ENCODE results near the gene RPL10.
A peak's percentile ranks its signal among the peaks of the same experiment; 100 is the strongest.
"Not testable (repeated sequence)": the region's sequence is repeated elsewhere in the genome, so short reads cannot be mapped to it uniquely, and the experiment has no call there.

Gene RPL10

DNA sequence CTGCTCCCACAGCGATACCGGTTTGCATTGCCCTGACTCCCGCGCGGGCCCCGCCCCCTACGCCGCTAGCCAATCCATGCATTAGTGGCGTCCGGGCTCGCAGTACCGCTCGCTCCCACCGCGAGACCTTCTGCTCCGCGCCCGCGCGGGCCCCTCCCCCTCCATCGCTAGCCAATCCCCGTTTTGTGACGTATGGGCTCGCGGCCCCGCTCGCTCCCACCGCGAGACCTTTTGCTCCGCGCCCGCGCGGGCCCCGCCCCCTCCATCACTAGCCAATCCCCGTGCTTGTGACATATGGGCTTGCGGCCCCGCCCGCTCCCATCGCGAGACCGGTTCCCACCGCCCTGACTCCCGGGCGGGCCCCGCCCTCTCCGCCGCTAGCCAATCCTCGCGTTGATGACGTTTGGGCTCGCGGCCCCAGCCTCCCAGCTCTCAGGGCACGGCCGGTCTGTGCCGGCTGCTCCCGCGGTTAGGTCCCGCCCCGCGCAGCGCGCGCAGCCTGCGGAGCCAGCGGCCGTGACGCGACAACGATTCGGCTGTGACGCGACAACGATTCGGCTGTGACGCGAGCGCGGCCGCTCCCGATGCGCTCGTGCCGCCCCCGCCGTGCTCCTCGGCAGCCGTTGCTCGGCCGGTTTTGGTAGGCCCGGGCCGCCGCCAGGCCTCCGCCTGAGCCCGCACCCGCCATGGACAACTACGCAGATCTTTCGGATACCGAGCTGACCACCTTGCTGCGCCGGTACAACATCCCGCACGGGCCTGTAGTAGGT, 19.2 kb upstream of the RPL10 start, which contains the start of gene EMD:
TSS of gene EMD (plus strand) at position 497 of the 770 bp plus-strand sequence. CDS start at position 687, 190 bp downstream.
- DNase-seq = peak; percentile 100

DNA sequence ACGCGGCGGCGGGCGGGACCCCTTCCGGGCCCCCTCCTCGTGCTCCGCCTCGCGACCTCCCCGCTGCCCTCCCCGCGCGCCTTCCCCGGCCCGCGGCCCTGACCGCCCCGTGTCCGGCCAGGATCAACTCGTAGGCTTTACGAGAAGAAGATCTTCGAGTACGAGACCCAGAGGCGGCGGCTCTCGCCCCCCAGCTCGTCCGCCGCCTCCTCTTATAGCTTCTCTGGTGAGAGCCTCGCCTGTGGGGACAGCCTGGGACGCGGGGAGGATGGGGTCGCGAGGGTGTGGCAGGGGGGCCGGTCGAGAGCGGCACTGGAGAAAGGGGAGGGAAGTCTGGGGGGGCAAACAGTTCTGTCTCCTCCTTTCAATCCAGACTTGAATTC, 18.6 kb upstream of the RPL10 start:
- no peak for DNase-seq

GRCh38 chrX:154380153-154380552, 18.0 kb upstream of the RPL10 start:
- DNase-seq = no peak

GRCh38 chrX:154380787-154381186, 17.4 kb upstream of the RPL10 start:
- no peak for DNase-seq

- no peak for DNase-seq
These were observed 16.9 kb upstream of the RPL10 start for GRCh38 chrX:154381271-154381670.

GRCh38 chrX:154382483-154383069, 15.6 kb upstream of the RPL10 start:
- DNase-seq = no peak

- no peak for DNase-seq
These were observed 14.6 kb upstream of the RPL10 start for GRCh38 chrX:154383359-154384283.

DNA sequence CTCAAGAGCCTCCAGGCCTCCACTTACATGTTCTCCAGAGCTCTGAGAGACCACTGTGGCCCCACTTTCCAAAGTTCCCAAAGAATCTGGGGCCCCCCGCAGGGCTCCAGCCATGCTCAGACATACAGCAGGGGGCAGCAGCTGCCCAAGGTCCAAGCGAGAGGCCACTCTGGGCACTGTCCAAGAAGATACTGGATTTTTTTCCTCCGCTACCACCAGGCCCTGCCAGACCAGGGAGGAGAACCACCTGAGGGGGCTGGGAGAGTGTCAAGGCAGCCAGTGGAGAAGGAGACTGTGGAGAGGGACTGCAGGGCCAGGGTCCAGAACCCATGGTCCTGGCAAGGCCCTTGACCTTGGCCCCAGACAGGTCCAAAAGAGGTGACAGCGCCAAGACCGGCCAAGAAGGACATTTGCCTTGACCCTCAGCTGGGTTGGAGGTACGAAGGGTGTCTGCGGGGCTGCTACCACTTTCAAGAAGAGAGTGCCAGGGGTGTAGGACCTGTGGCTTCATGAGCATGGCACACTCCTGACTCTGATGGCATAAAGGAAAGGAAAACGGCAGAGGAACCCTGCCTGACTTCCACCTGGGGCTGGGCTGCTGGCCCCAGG, 13.8 kb upstream of the RPL10 start:
- DNase-seq = no peak

GRCh38 chrX:154388094-154388493, 10.1 kb upstream of the RPL10 start:
- DNase-seq = not testable (repeated sequence)

- not testable (repeated sequence) for DNase-seq
These were observed 9.5 kb upstream of the RPL10 start for GRCh38 chrX:154388649-154389048.

DNA sequence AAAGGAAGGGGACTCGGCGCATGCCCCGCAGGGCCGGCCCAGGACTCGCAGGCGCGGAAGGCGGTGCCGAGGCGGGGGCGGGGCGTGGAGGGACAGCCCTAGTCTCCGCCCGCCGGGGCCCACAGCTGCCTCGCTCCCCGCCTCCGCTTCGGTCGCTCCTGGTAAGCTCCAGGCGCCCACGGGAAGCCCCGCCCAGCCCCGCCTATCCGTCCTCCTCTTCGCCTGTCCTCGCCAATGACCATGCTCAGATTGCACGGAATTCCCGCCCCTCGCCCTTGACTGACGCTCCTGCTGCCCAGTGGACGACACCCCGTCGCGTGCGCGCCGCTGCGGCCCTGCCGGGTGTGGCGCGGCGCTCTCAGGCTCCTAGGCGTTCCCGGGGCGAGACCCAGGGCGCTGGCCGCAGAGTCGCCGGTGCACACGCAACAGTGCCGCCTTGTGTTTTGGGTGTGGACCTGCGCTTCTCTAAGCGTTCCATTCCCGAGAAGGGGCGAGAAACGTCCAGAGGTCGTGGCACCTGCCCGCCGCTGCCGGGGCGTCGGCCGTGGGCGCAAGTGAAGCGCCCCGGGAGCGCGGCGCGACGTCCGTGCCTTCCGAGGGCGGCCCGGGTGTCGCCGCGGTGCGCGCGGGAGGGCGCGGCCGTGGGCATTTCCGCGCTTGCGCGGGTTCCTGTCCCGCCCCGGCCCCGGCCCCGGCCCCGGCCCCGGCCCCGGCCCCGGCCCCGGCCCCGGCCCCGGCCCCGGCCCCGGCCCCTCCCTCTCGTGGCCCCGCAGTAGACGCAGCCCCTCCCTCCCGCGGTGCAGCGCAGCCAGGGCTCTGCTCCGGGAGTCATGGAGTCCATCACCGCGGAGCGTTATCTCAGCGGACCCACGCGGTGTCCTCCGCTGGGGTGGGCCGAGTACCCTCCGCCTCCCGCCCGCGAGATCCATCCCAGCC, 8.1 kb upstream of the RPL10 start:
- DNase-seq = not testable (repeated sequence)

GRCh38 chrX:154396363-154396762, 1.8 kb upstream of the RPL10 start:
- DNase-seq = not testable (repeated sequence)

DNA sequence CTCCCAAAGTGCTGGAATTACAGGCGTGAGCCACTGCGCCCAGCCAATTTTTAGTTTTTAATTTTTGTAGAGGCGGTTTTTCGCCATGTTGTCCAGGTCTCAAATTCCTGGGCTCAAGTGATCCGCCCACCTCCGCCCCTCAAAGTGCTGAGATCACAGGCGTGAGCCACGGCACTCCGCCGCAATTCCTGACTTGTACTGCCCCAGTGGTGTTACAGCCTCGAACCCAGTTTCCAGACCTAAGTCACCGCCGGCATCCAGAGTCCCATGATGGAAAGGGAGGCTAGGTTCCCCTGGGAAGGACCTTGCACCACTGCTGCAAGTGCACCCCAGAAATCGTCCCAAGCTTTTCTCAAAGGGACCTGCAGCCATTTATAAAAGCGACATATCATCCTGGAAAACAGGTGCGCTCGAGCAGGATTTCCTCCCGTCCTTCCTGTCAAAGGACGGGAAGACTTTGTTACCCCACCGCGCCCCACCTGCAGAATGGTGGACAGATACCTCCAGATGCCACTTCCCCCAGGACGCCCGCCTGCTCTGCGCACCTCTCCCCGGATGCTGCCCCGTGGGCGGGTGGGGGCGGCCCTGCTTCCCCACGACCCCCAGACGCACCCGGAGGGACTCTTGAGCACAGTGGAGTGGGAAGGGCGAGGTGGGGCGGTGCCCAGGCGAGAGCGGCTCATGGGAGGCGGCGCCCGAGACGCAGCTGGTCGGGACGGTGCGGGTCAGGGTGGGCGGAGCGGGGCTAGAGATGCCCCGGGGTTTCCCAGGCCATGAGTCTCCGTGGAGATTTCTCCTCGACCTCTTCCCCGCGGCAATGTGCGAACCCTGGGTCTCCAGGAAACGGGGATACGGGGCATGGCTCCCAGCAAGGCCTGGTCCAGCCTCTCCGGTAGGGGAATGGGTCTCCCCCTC, 947 bp upstream of the RPL10 start:
- DNase-seq = peak; percentile 77

DNA sequence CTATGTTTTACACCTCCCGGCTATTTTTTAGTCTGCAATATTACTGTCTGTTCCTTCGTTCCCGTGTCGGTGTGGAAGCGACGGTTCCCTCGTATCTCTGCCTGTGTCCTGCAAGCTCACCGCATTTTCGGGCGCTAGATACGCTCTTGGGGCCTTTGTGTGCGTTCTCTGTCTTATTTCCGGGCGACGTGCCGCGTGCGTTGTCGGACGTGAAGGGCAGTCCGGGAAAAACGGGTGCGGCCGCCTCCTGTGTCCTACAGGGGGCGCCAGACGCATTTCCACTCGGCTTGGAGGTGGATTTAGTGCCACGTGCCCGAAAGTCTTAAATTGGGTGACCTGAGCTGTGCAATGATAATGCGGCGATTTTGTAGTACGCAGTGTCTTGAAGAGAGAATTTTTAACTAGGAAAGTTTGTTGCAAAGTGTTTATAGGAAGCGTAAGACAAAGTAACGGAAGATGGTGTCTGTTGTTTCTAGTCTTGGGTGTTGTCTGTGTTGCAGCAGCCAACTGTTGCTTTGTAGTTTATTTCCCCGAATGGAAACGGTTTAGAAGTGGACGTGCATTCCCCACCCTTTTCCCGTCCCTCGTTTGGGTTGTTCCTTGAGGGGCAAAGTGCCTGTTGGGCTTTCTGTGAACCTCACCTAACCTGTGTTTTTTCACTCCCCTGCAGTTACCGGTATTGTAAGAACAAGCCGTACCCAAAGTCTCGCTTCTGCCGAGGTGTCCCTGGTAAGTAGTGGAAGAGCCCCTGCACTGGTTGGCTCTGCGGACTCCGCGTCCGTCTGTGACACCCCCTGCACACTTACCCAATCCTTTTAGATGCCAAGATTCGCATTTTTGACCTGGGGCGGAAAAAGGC, 720 bp downstream of the RPL10 start:
- peak; percentile 90 for DNase-seq

GRCh38 chrX:154399527-154400368, 1.6 kb downstream of the RPL10 start:
- DNase-seq = peak; percentile 22

- DNase-seq = not testable (repeated sequence)
These were observed 2.2 kb downstream of the RPL10 start for GRCh38 chrX:154400369-154400817.

- peak; percentile 35 for DNase-seq
These were observed 3.0 kb downstream of the RPL10 start for GRCh38 chrX:154401045-154401799.
